GM12875 (cell line): Measurements from ENCODE around the gene LCN15.
"Not testable (repeated sequence)": the region's sequence is repeated elsewhere in the genome, so short reads cannot be mapped to it uniquely, and the experiment has no call there.

Source experiments
- H3K4me3 ChIP-seq: one replicate; pipeline ENCODE4 v1.5.1; 2011; ENCODE audit warnings: low read depth, low read length, control low read depth
- TF ChIP-seq, protein P1 (sequence below): IDR thresholded peaks from 2 replicates; pipeline ENCODE4 v1.5.1; 2011; ENCODE audit warnings: low read depth, mild to moderate bottlenecking, control low read depth, inconsistent platforms, low read length, moderate library complexity, borderline replicate concordance; ENCODE audit not compliant: insufficient read depth

LCN15 gene

DNA sequence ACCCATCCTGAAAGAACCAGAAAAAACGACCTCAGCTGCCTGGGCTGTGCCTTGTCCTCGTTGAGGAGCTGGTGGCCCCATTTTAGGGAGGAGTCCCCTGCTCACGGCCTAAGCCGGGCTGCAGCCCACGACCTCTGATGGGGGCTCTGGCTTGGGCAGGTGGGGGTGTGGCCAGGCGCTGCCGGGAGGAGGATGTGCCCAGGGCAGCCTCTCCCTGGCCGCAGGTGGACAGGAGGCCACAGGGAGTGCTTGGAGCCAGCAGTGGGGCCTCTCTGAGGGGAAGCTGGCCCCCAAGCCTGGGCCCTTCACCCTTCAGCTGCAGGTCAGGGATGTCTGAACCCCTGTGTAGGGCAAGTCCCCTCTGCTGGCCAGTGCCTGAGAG is 49.4 kb downstream of the LCN15 start:
- no peak overlapping the region for H3K4me3 ChIP-seq
- TF ChIP-seq, protein P1, sequence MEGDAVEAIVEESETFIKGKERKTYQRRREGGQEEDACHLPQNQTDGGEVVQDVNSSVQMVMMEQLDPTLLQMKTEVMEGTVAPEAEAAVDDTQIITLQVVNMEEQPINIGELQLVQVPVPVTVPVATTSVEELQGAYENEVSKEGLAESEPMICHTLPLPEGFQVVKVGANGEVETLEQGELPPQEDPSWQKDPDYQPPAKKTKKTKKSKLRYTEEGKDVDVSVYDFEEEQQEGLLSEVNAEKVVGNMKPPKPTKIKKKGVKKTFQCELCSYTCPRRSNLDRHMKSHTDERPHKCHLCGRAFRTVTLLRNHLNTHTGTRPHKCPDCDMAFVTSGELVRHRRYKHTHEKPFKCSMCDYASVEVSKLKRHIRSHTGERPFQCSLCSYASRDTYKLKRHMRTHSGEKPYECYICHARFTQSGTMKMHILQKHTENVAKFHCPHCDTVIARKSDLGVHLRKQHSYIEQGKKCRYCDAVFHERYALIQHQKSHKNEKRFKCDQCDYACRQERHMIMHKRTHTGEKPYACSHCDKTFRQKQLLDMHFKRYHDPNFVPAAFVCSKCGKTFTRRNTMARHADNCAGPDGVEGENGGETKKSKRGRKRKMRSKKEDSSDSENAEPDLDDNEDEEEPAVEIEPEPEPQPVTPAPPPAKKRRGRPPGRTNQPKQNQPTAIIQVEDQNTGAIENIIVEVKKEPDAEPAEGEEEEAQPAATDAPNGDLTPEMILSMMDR, result no peak

DNA sequence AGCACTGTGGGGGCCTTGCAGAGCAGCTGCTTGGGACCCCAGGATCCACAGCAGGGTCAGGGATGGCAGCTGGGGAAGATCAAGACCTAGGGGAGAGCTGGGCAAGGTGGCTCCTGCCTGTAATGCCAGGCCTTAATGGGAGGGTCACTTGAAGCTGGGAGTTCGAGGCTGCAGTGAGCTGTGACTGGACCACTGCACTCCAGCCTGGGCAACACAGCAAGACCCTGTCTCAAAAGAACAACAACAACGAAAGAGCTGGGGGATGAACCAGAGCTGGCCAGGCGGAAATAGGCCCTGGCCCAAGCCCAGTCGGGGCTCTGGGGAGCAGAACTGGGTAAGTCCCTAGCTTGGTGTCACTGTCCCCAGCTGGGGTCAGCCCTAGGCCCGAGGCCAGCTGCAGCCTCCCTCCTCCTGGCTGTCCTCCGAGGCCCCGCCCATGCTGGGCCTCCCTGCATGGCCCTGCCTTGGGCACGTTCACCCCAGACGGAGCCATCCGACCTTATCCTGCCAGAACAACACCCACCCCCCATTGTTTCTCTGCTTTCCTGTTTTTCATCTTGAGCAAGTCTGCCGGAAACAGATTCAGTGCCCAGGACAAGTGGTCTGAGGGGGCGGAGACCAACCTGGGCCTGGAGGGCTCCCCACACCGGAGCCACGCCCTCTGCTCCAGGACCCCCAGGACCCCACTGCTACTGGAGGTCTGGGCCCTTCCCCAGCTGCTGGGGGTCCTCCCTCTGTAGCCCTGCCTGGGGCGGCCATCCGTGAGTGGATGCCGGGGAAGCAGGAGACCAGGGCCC is 50.0 kb downstream of the LCN15 start:
- no peak overlapping the region for H3K4me3 ChIP-seq
- TF ChIP-seq, protein P1, result no peak

DNA sequence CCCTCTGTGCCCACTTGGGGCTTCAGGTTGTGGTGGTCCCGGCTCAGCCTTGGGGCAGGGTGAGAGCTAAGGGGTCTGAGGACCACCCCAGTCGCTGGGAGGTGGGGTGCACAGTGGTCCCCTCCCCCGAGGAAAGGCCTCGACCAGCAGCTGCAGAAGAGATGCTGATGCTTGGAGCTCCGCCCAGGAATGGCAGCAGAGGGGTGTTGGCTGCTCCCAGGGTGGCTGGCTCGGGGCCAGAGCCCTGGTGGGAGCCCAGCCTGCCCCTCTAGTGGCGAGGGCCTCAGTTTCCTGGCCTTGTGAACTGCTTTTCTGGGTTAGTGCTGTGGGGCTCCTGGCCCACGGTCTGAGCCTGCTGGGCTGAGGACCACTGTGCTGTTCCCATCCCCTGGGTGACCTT is 50.8 kb downstream of the LCN15 start:
- TF ChIP-seq, protein P1, result no peak
- no peak overlapping the region for H3K4me3 ChIP-seq

DNA sequence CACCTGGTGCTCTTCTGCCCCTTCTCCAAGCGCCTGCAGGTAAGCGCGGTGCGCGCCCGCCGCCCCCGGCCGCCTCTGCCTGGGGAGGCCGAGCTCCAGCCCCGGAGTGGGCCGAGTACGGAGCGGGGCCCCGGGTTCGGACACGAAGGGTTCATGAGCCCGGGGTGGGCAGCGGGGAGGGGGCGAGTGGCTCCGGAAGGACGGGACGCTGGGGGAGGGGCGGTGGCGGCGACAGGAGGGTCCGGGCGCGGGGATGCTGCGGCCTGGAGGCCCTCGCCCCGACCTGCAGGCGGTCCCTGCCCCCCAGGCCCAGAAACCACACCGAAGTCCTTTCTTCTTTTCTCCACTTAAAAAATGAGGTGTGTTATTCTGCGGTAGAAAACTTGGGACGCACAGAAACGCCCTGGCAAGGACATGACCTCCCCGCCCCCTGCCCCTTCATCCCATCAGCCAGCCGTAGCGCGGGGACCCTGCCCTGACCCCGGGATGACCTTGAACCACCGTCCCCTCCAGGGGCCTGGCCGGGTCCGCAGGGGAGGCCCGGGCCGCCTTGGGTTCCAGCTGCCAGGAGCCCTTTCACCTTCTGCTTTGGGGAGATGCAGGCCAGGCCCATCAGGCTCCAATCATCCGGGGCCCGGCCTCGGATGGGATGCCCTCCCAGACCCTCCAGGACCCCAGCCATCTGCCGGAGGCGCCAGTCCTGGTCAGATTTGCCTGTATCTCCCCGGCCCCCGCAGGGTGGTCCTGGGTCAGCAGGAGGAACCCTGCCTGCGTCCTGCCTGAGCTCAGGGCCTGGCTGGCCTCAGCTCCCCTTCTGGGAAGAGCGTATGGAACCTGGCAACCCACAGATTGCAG is 51.4 kb downstream of the LCN15 start:
- TF ChIP-seq, protein P1, result no peak
- H3K4me3 ChIP-seq, result no peak overlapping the region

DNA sequence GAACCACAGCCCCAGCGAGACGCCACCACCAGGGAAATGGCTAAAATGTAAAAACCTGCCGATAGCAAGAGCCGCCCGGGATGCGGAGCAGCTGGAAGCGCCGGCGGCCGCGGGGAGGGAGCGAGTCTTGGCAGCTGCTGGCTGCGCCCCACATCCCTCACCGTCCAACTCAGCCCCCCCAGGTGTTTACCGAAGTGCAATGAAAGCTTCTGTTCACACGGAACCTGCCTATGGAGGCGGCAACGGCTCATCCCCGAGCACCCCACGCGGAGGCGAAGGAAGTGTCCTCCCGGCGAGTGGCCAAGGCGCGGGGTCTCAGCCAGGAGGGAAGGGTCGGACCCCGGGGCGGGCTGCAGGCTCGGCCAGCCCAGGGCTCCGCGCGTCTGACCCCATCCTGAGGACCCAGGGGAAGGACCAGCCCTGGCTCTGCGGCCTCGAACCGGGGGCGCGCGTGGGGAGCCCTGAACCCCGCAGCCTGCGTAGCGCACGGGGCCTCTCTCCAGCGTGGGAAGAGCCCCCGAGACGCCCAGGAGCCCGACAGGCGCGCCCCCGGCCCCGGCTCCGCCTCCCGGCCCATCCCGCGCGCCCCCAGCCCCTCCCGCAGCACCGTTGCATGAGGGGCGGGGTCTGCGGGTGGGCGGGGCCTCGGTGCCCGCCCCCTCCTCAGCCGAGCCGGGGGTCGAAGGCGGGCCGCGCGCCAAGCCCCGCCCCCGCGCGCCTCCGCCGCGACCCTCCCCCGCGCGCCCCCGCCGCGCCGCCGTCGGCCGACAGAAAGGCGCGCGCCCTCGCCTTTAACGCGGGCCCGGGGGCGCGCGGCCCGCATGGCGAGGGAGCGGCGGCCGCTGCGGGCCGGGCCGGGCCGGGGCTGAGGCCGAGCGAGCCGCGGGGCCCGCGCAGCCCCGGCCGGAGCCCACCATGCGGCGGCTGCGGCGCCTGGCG is 52.3 kb downstream of the LCN15 start, which contains the start of gene DIPK1B:
Gene DIPK1B, plus strand, starts transcription at position 822 of the 939 bp plus-strand sequence. Its CDS starts 94 bp downstream, at position 916.
- TF ChIP-seq, protein P1, result no peak
- H3K4me3 ChIP-seq, result no peak within 1 kb of the TSS

DNA sequence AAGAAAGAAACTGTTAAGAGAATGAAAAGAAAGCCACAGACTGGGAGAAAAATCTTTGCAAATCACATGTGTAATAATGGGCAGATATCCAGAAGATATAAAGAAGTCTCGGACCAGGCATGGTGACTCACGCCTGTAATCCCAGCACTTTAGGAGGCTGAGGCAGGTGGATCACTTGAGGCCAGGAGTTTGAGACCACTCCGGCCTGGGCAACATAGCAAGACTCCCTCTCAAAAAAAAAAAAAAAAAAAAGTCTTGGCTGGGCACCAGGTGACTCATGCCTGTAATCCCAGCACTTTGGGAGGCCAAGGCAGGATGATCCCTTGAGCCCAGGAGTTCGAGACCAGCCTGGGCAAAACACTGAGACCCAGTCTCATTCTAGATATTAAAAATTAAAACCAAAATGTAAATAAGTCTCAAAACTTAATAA is 53.1 kb downstream of the LCN15 start:
- not testable (repeated sequence) for H3K4me3 ChIP-seq

DNA sequence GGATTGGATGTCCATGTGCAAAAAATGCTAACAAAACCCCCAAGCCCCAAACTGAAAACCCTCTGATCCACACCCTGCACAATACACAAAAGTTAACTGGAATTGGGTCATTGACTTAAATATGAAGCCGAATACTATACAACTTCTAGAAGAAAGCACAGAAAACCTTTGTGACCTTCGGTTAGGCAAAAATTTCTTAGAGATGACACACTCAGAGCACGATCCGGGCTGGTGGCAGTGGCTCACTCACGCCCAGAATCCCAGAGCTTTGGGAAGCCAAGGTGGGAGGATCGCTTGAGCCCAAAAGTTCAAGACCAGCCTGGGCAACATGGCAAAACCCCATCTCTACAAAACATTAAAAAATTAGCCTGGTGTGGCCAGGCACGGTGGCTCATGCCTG is 53.8 kb downstream of the LCN15 start:
- TF ChIP-seq, protein P1, result no peak
- H3K4me3 ChIP-seq, result no peak overlapping the region
